GM10266 (cell line): ENCODE measurements around the gene OLFML3.

Experiments used
- DNase-seq: peaks from one replicate; pipeline ENCODE4 v3.0.0; 2012; ENCODE audit errors: extremely low spot score
- TF ChIP-seq, protein P1 (sequence below): IDR thresholded peaks from 2 replicates; pipeline ENCODE4 v1.5.1; 2012; ENCODE audit warnings: mild to moderate bottlenecking, low read depth; ENCODE audit not compliant: control insufficient read depth, insufficient read depth; ENCODE audit errors: missing control alignments

OLFML3 gene

DNA sequence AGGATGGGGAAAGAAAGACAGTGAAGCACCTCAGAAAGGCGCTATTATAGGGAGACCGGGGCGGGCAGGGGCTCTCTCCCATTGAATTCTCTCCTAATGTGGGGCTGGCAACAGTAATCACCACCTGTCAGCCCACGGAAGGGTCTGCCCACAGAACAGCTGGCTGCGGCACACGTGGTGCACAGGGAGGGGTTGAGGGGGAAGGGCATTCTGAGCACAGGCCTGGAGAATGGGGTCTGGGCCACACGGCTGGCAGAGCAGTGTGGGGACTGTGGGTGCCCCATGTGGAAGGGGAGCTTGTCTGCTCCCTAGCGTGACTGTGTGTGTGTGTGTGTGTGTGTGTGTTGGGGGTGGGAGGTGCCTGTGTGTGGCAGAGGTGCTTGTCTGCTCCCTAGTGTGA is 4.1 kb downstream of the OLFML3 start:
- TF ChIP-seq, protein P1, sequence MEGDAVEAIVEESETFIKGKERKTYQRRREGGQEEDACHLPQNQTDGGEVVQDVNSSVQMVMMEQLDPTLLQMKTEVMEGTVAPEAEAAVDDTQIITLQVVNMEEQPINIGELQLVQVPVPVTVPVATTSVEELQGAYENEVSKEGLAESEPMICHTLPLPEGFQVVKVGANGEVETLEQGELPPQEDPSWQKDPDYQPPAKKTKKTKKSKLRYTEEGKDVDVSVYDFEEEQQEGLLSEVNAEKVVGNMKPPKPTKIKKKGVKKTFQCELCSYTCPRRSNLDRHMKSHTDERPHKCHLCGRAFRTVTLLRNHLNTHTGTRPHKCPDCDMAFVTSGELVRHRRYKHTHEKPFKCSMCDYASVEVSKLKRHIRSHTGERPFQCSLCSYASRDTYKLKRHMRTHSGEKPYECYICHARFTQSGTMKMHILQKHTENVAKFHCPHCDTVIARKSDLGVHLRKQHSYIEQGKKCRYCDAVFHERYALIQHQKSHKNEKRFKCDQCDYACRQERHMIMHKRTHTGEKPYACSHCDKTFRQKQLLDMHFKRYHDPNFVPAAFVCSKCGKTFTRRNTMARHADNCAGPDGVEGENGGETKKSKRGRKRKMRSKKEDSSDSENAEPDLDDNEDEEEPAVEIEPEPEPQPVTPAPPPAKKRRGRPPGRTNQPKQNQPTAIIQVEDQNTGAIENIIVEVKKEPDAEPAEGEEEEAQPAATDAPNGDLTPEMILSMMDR = no peak
- DNase-seq = no peak

DNA sequence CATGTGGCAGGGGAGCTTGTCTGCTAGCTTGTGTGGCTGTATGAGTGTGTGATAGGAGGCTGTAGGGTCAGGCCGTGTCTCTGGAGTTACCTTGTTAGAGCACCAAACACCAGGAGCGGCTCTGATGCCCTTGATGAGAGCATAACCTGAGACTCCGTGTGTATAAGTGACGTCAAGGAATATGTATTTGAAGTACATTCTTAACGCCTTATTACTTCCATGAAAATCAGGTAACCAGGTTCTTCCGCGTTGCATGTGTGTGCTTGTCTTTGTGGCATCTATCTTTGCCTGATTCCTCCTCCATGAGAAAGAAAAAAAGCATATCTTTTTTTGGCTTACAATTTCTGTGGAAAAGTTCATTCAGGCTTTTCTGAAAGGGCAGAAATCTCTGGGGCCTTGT is 4.6 kb downstream of the OLFML3 start:
- TF ChIP-seq, protein P1 = no peak
- DNase-seq = no peak

DNA sequence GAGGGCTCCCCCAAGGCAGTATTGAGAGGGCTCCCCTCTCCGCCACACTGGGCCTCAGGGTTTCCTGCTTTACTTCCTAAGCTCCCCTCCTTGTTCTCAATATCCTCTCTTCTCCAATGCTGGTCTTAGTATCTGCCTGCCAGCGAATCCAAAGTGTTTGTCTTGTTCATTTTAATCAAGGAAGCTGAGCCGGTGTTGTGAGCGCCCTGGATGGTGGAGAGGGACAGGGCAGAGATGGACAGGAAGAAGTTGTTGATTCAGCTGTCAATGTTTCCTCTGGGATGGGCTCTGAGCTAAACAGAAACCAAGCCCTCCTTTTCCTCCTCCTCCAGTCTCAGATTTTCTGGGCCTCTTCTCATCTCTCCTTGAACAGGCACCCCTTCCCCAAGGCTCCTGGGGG is 5.4 kb downstream of the OLFML3 start:
- DNase-seq = no peak
- TF ChIP-seq, protein P1 = no peak

DNA sequence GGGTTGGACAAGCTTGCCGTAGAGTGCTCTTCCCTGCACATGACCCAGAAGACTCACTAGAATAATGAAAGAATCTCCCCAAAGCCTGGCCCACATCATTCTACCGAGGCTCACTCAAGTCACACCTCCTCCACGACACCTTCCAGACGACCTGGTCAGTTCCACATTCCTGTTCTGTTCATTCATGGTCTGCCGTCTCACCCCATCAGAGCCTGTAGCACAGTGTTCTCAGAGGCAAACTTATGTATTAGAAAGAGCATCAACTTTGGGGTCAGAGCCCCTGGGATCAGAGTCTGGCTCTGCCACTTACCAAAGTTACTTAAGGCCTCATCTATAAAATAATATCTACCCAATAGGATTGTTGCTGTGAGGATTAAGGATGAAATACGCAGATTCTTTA is 7.5 kb downstream of the OLFML3 start:
- TF ChIP-seq, protein P1 = no peak

DNA sequence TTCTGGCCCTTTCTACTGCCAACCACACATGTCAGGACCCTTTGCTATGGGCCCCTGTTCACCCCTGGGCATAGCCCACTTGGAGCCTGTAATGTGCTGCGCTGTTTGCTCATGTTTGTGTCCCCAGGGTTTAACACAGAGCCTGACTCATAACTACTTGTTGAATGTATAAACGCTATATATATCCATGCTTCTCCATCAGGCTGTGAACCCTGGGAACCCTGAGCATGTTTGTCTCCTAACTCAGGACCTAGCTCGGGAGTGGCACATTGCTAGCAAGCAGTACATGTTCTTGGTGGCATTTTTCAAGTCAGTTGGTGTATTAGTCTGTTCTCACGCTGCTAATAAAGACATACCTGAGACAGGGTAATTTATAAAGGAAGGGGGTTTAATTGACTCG is 8.0 kb downstream of the OLFML3 start:
- TF ChIP-seq, protein P1 = no peak

More for the DNA sequence above, 7.5 kb downstream of the OLFML3 start:
- no peak for DNase-seq

DNA sequence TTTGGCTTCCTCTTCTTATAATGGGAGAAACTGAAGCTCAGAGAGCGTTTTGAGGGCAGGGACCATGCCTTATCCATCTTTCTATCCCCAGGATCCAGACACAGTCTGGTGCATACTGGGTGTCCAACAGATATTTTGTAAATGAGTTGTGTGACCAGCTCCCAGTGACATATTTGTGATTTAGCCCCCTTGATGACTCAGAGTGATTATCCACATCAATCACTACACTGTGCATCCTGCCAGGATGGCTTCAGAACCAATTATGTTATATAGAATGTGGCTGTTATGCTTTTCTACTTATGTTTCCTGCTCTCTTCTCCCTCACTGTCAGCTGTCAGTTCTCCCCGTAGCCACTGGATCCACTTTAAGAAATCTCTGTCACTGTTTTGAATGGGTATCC is 11.3 kb downstream of the OLFML3 start:
- TF ChIP-seq, protein P1 = no peak
- no peak for DNase-seq

More for the DNA sequence above, 8.0 kb downstream of the OLFML3 start:
- DNase-seq = no peak

DNA sequence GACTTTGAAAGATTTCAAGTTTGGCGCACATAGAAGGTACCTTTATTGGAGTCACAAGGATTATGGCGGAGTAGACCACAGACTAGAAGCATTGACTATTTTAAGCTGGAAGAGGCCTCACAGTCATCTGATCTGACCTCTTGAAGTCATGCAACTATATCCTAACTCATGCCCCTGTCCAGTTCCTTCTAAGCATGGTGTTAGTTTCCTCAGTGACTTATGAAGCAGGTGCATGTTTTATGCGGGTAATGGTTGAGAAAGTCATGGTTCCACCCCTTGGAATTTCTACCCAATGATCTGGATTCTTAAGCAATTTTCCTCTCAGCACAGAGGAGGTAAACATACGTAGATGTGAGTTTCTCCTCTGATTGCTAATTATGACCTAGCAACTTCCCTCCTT is 11.7 kb downstream of the OLFML3 start:
- no peak for DNase-seq
- TF ChIP-seq, protein P1 = no peak
